Transverse colon (tissue), 4 donors: ENCODE measurements around the gene CCNB1IP1. TPM values are rescaled to one million over a fixed set of nuclear protein-coding genes. Genes with fewer than 3 reads are reported as not detected.

Experiments used
- DNase-seq: peaks from one replicate; pipeline ENCODE4 v3.0.0-alpha.2; 2019
- H3K27ac ChIP-seq, 4 donors: fragments of 200-600 bp; sonication (generic); 2 replicates each; pipeline ENCODE4 v1.5.1; 2016 to 2018; ENCODE audit warnings: inconsistent platforms in 4 of 4
- H3K27me3 ChIP-seq: fragments of 200-600 bp; sonication (generic); 2 replicates; pipeline ENCODE4 v1.5.1; 2017; ENCODE audit warnings: inconsistent platforms
- H3K36me3 ChIP-seq, 4 donors: fragments of 200-600 bp; sonication (generic); 2 replicates each; pipeline ENCODE4 v1.5.1; 2017 to 2019; ENCODE audit warnings: inconsistent platforms in 4 of 4
- H3K4me1 ChIP-seq, 4 donors: fragments of 200-600 bp; sonication (generic); 2 replicates each; pipeline ENCODE4 v1.5.1; 2017 to 2020; ENCODE audit warnings: inconsistent platforms in 4 of 4
- H3K4me3 ChIP-seq, 4 donors: fragments of 200-600 bp; sonication (generic); 1 replicate in 1 of 4; 2 replicates in 3 of 4; pipeline versions ENCODE4 v1.5.1 to v1.6.1; 2017 to 2019; ENCODE audit warnings: inconsistent platforms in 4 of 4
- H3K9me3 ChIP-seq, 2 donors: fragments of 200-600 bp; sonication (generic); 2 replicates each; pipeline ENCODE4 v1.5.1; 2017 to 2019; ENCODE audit warnings: inconsistent platforms in 2 of 2
- EP300 ChIP-seq: sonication (generic); formaldehyde crosslinking; IDR thresholded peaks from one replicate; pipeline ENCODE4 v1.6.1; 2017; ENCODE audit warnings: antibody characterized with exemption, low read depth
- POLR2A ChIP-seq: fragments of 450-650 bp; IDR thresholded peaks from one replicate; pipeline ENCODE4 v1.6.1; 2016; ENCODE audit warnings: antibody characterized with exemption, mild to moderate bottlenecking, moderate library complexity
- POLR2AphosphoS5 ChIP-seq, 3 donors: sonication (generic); formaldehyde crosslinking; IDR thresholded peaks; one replicate each; pipeline ENCODE4 v1.6.1; 2016; ENCODE audit warnings: antibody characterized with exemption in 3 of 3
- WGBS, 2 donors: methylation state at CpG; one replicate each; pipeline ENCODE4 v1.1.5; 2018; ENCODE audit warnings: low coverage in 1 of 2; 5-methylcytosine and 5-hydroxymethylcytosine counted together
- in situ Hi-C, 4 donors: fragments of 200-750 bp; cut with MboI; loops; one replicate each; pipeline versions ENCODE4 v1.15.0 to v1.15.1; 2017; ENCODE audit warnings: low sequenced_read_pairs in 3 of 4, low pct_ligation_motif_present in 1 of 4, low pct_unique_long_range_greater_than_20kb in 1 of 4
- intact Hi-C: fragments of 100-400 bp; cut with DNase I; formaldehyde crosslinking; loops from one replicate; pipeline ENCODE4 v1.15.1; 2023; ENCODE audit warnings: low total_unique reads
- total RNA-seq, 4 donors: library from RNA; depleted of rRNA; stranded (reverse); fragments of >200 nt; gene quantifications; one replicate each; pipeline ENCODE4 v1.1.0, GENCODE V29; 2016
- TF ChIP-seq, protein P1 (sequence below), 5 experiments: fragments of 200-600 bp in 3 of 5; fragments of 450-650 bp in 2 of 5; sonication (generic) in 3 of 5; IDR thresholded peaks; 1 replicate in 2 of 5; 2 replicates in 3 of 5; pipeline ENCODE4 v1.5.1; 2016 to 2017; ENCODE audit warnings: antibody characterized with exemption in 5 of 5, inconsistent platforms in 3 of 5, mild to moderate bottlenecking in 2 of 5, moderate library complexity in 1 of 5

Gene CCNB1IP1
- total RNA-seq, 4 donors from 2014 or later, result 11.9 to 38.3 (median 23.9) TPM

DNA sequence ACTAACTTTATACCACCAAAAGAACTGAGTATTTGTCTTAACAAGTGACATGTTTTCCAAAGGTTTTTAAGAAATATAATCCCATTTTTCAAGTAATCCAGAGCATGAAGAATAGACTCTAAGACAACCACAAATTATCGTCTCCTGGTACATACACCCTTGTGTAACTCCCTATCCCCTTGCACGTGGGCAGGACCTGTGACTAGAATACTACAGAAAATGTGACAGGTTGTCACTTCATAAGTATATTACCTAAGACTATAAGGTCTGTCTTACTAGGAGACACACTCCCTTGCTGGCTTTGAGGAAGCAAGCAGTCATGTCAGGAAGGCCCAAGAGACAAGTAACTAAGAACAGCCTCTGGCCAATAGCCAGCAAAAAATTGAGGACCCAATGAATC is 19.1 kb downstream of the CCNB1IP1 start:
- Histone ChIP-seq H3K36me3 (peaks cover 0 to 57% (median 25%) of the 10 kb centered on the region in 4 donors), H3K27me3 (no peaks in the 10 kb centered on the region), H3K9me3 (no peaks in the 10 kb centered on the region), H3K27ac (no peak overlapping the region), H3K4me1 (no peaks in the 10 kb centered on the region), H3K4me3 (no peak overlapping the region)
- TF ChIP-seq POLR2A (no peak), POLR2AphosphoS5 (IDR thresholded peaks at IDR 0.05) (no peak), EP300 (no peak)
- TF ChIP-seq, protein P1, sequence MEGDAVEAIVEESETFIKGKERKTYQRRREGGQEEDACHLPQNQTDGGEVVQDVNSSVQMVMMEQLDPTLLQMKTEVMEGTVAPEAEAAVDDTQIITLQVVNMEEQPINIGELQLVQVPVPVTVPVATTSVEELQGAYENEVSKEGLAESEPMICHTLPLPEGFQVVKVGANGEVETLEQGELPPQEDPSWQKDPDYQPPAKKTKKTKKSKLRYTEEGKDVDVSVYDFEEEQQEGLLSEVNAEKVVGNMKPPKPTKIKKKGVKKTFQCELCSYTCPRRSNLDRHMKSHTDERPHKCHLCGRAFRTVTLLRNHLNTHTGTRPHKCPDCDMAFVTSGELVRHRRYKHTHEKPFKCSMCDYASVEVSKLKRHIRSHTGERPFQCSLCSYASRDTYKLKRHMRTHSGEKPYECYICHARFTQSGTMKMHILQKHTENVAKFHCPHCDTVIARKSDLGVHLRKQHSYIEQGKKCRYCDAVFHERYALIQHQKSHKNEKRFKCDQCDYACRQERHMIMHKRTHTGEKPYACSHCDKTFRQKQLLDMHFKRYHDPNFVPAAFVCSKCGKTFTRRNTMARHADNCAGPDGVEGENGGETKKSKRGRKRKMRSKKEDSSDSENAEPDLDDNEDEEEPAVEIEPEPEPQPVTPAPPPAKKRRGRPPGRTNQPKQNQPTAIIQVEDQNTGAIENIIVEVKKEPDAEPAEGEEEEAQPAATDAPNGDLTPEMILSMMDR (IDR thresholded peaks at IDR 0.05), result no peak
- 89% methylated on average over 2 of the region's 2 CpGs; no CpG with 5 or more reads in 1 of the 2 donors for WGBS, 2 donors
- in situ Hi-C loops (no loop called here), intact Hi-C loops (no loop called here)
- no peak for DNase-seq

- no peak for DNase-seq
- Histone ChIP-seq H3K9me3 (no peaks in the 10 kb centered on the region), H3K4me3 (peak overlapping the region in 3 of 4 donors; percentile 49 to 61 (median 55)), H3K36me3 (peaks cover 0 to 4% (median 2%) of the 10 kb centered on the region in 4 donors), H3K27me3 (no peaks in the 10 kb centered on the region), H3K4me1 (peaks cover 10 to 19% (median 13%) of the 10 kb centered on the region in 4 donors), H3K27ac (no peak overlapping the region)
- no peak for TF ChIP-seq POLR2AphosphoS5 (IDR thresholded peaks at IDR 0.05)
- no peak for TF ChIP-seq POLR2A
- TF ChIP-seq, protein P1 (IDR thresholded peaks at IDR 0.05), result no peak
- TF ChIP-seq EP300, result no peak
- in situ Hi-C loops, result no loop called here
- WGBS, 2 donors, result 92 to 100% methylated on average over 1 of the region's 1 CpG
- intact Hi-C loops, result no loop called here
These were observed 27.0 kb downstream of the CCNB1IP1 start for GRCh38 chr14:20306079-20306423.

GRCh38 chr14:20305265-20306078 is 27.6 kb downstream of the CCNB1IP1 start, which contains the start of gene TTC5:
Gene TTC5 (minus strand): TSS chr14:20305951. CDS start chr14:20305937, 14 bp downstream.
- WGBS, 2 donors, result 0 to 3% methylated on average over 5 to 27 of the region's 27 CpGs
- H3K4me3 ChIP-seq, result peak within 1 kb of the TSS; percentile 43 to 61 (median 52)
- in situ Hi-C loops, result no loop called here
- peak; percentile 88 for DNase-seq
- intact Hi-C loops, result no loop called here
- peaks cover 10 to 19% (median 13%) of the 10 kb centered on the region in 4 donors for H3K4me1 ChIP-seq
- TF ChIP-seq POLR2A, result no peak
- TF ChIP-seq, protein P1 (IDR thresholded peaks at IDR 0.05), result peak; percentile 77 to 93 (median 88)
- TF ChIP-seq EP300, result no peak
- peak in 2 of 3 donors; percentile 37 to 49 for TF ChIP-seq POLR2AphosphoS5 (IDR thresholded peaks at IDR 0.05)
- H3K27me3 ChIP-seq, result no peaks in the 10 kb centered on the region
- peak within 1 kb of the TSS; percentile 3 to 71 (median 66) for H3K27ac ChIP-seq
- H3K9me3 ChIP-seq, result no peaks in the 10 kb centered on the region
- peaks cover 0 to 10% (median 2%) of the 10 kb centered on the region in 4 donors for H3K36me3 ChIP-seq

- DNase-seq, result no peak
- no peak overlapping the region for H3K27ac ChIP-seq
- TF ChIP-seq POLR2AphosphoS5 (IDR thresholded peaks at IDR 0.05), result no peak
- TF ChIP-seq POLR2A, result no peak
- in situ Hi-C loops (no loop called here), intact Hi-C loops (no loop called here)
- H3K9me3 ChIP-seq, result no peaks in the 10 kb centered on the region
- 89 to 95% methylated on average over 1 of the region's 1 CpG for WGBS, 2 donors
- peaks cover 0 to 40% (median 13%) of the 10 kb centered on the region in 4 donors for H3K36me3 ChIP-seq
- H3K4me1 ChIP-seq, result peaks cover 10 to 19% (median 13%) of the 10 kb centered on the region in 4 donors
- no peaks in the 10 kb centered on the region for H3K27me3 ChIP-seq
- no peak overlapping the region for H3K4me3 ChIP-seq
These were observed 30.9 kb downstream of the CCNB1IP1 start for GRCh38 chr14:20302042-20302755.
